Lung (tissue), 12 donors: ENCODE data around the gene NABP2. TPM values are rescaled to one million over a fixed set of nuclear protein-coding genes. Genes with fewer than 3 reads are reported as not detected.
A peak's percentile ranks its signal among the peaks of the same experiment; 100 is the strongest.

Source experiments
- ATAC-seq: fragments of 200-7000 bp; cut with Tn5 transposase; one replicate; pipeline ENCODE4 v1.9.1; 2020; ENCODE audit warnings: moderate number of reproducible peaks; ENCODE audit not compliant: insufficient read depth, low FRiP score
- DNase-seq, 3 donors: peaks; one replicate each; pipeline ENCODE4 v3.0.0-alpha.2; 2013 to 2017
- H3K27ac ChIP-seq, 2 donors: one replicate each; pipeline ENCODE4 v1.5.1; 2013; ENCODE audit warnings: mild to moderate bottlenecking in 2 of 2, moderate library complexity in 2 of 2, control low read depth in 1 of 2, inconsistent platforms in 1 of 2, low read depth in 1 of 2, low read length in 1 of 2
- H3K27me3 ChIP-seq, 3 donors: one replicate each; pipeline ENCODE4 v1.5.1; 2013; ENCODE audit warnings: low read length in 2 of 3; ENCODE audit not compliant: control insufficient read depth in 3 of 3, insufficient read depth in 3 of 3
- H3K36me3 ChIP-seq, 4 donors: one replicate each; pipeline ENCODE4 v1.5.1; 2013; ENCODE audit warnings: low read length in 4 of 4, mild to moderate bottlenecking in 1 of 4, moderate library complexity in 1 of 4; ENCODE audit not compliant: control insufficient read depth in 4 of 4, insufficient read depth in 4 of 4
- H3K4me1 ChIP-seq, 5 donors: one replicate each; pipeline ENCODE4 v1.5.1; 2013; ENCODE audit warnings: low read length in 5 of 5, mild to moderate bottlenecking in 2 of 5, moderate library complexity in 1 of 5; ENCODE audit not compliant: control insufficient read depth in 5 of 5, insufficient read depth in 5 of 5
- H3K4me3 ChIP-seq: one replicate; pipeline ENCODE4 v1.5.1; 2013; ENCODE audit warnings: mild to moderate bottlenecking, control low read depth, moderate library complexity
- H3K9ac ChIP-seq, 2 donors: one replicate each; pipeline ENCODE4 v1.5.1; 2013; ENCODE audit warnings: low read length in 2 of 2, control low read depth in 1 of 2; ENCODE audit not compliant: insufficient read depth in 1 of 2
- H3K9me3 ChIP-seq, 4 donors: one replicate each; pipeline ENCODE4 v1.5.1; 2013; ENCODE audit warnings: low read length in 3 of 4, mild to moderate bottlenecking in 1 of 4, moderate library complexity in 1 of 4; ENCODE audit not compliant: control insufficient read depth in 4 of 4, insufficient read depth in 3 of 4
- CTCF ChIP-seq: IDR thresholded peaks from 2 replicates; pipeline ENCODE4 v1.5.1; 2012; ENCODE audit warnings: mild to moderate bottlenecking; ENCODE audit errors: control extremely low read depth, extremely low read depth
- WGBS, 2 donors: extraction: QIAGEN DNeasy Blood & Tissue Kit; methylation state at CpG; one replicate each; pipeline ENCODE4 v1.1.7; 2013; 5-methylcytosine and 5-hydroxymethylcytosine counted together
- polyA plus RNA-seq, 2 donors: library from polyadenylated mRNA; stranded (reverse); fragments of 200-250 nt; gene quantifications; one replicate each; pipeline ENCODE4 v1.2.1, GENCODE V29; 2013
- total RNA-seq, 2 donors: library from RNA; depleted of rRNA in 1 of 2; stranded (reverse); fragments of >200 nt in 1 of 2; gene quantifications; one replicate each; pipeline ENCODE4 v1.2.1, GENCODE V29; 2014 to 2021
- donor health status: control.
- donor health status: control.
- donor health status: Bipolar disorder and iron deficiency.
- donor health status: healthy.
- donor health status: DM: yes; HTN: yes; CAD: no.

NABP2 gene
- total and polyA plus RNA-seq, 4 donors = 11.3 to 31.4 (median 23.0) TPM

- 65 to 72% methylated on average over 14 of the region's 14 CpGs for WGBS, 2 donors
- DNase-seq = peak; percentile 56 to 60 (median 58)
- Histone ChIP-seq H3K4me1 (no peaks in the 10 kb centered on the region), H3K4me3 (no peak overlapping the region), H3K27me3 (no peaks in the 10 kb centered on the region), H3K27ac (peak overlapping the region in 1 of 2 donors; percentile 28), H3K9ac (peak overlapping the region in 1 of 2 donors; percentile 24), H3K9me3 (peaks cover 0 to 1% (median 0%) of the 10 kb centered on the region in 4 donors), H3K36me3 (peaks cover 36 to 49% (median 38%) of the 10 kb centered on the region in 4 donors)
- peak; percentile 20 for ATAC-seq
- TF ChIP-seq CTCF = peak; percentile 35
Measured at GRCh38 chr12:56206452-56207166, 17.5 kb upstream of the NABP2 start.

GRCh38 chr12:56208006-56208405, 16.1 kb upstream of the NABP2 start:
- Histone ChIP-seq H3K4me3 (no peak overlapping the region), H3K27ac (no peak overlapping the region), H3K36me3 (peaks cover 45 to 63% (median 47%) of the 10 kb centered on the region in 4 donors), H3K4me1 (no peaks in the 10 kb centered on the region), H3K9ac (no peak overlapping the region), H3K27me3 (no peaks in the 10 kb centered on the region), H3K9me3 (peaks cover 0 to 1% (median 0%) of the 10 kb centered on the region in 4 donors)
- ATAC-seq (no peak), DNase-seq (no peak)
- WGBS, 2 donors = 90 to 94% methylated on average over 6 of the region's 6 CpGs
- TF ChIP-seq CTCF = no peak

- no peak for ATAC-seq
- no peak overlapping the region for H3K9ac ChIP-seq
- no peaks in the 10 kb centered on the region for H3K4me1 ChIP-seq
- no peak overlapping the region for H3K27ac ChIP-seq
- peaks cover 39 to 59% (median 45%) of the 10 kb centered on the region in 4 donors for H3K36me3 ChIP-seq
- WGBS, 2 donors = 87 to 95% methylated on average over 1 of the region's 1 CpG
- H3K4me3 ChIP-seq = no peak overlapping the region
- DNase-seq = no peak
- H3K9me3 ChIP-seq = no peaks in the 10 kb centered on the region
- no peaks in the 10 kb centered on the region for H3K27me3 ChIP-seq
- TF ChIP-seq CTCF = no peak
Measured at GRCh38 chr12:56212361-56212760, 11.8 kb upstream of the NABP2 start.
